ENCODE results near the gene GTSE1.

DNA sequence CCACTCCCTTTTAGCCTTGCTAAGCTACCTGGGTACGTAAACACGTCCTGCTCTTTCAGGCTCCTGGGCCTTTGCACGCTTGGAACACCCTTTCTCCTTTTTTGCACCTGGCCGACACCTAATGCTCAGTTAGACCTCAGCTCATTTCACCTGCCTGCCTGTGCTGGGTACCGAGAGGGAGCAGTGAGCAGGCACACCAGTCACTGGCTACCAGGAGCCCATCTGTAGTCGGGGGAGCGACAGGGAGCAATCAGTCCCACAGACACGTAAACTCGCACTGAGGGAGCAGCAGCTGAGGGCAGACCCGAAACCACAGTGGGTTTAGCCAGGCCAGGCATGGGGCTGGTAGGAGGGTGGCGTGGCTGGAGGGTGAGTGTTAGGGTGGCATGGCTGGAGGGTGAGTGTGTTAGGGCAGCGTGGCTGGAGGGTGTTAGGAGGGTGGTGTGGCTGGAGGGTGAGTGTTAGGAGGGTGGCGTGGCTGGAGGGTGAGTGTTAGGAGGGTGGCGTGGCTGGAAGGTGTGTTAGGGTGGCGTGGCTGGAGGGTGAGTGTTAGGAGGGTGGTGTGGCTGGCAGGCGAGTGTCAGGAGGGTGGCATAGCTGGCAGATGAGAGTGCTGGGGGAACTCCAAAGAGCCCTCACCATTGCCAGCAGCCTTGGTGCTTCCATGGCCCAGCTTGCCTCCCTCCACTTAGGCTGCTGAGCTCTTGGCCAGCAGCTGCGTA, 6.4 kb upstream of the GTSE1 start:
- no peak for TF ChIP-seq RFX5 (IDR thresholded peaks at IDR 0.05; ENCODE audit: low read length)
- TF ChIP-seq POLR2AphosphoS5 (IDR thresholded peaks at IDR 0.05; ENCODE audit: low read depth, low read length), result no peak
- TF ChIP-seq, protein P1, sequence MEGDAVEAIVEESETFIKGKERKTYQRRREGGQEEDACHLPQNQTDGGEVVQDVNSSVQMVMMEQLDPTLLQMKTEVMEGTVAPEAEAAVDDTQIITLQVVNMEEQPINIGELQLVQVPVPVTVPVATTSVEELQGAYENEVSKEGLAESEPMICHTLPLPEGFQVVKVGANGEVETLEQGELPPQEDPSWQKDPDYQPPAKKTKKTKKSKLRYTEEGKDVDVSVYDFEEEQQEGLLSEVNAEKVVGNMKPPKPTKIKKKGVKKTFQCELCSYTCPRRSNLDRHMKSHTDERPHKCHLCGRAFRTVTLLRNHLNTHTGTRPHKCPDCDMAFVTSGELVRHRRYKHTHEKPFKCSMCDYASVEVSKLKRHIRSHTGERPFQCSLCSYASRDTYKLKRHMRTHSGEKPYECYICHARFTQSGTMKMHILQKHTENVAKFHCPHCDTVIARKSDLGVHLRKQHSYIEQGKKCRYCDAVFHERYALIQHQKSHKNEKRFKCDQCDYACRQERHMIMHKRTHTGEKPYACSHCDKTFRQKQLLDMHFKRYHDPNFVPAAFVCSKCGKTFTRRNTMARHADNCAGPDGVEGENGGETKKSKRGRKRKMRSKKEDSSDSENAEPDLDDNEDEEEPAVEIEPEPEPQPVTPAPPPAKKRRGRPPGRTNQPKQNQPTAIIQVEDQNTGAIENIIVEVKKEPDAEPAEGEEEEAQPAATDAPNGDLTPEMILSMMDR (IDR thresholded peaks at IDR 0.05), result no peak
- TF ChIP-seq NRF1 (IDR thresholded peaks at IDR 0.05; ENCODE audit: low read depth, low read length), result no peak
- no peak for TF ChIP-seq CHD2 (IDR thresholded peaks at IDR 0.05; ENCODE audit: low read length, partially characterized antibody)
- TF ChIP-seq EP300 (IDR thresholded peaks at IDR 0.05; ENCODE audit: borderline replicate concordance in 1 of 2, low read depth in 1 of 2, low read length in 1 of 2), result no peak
- TF ChIP-seq, protein P2, sequence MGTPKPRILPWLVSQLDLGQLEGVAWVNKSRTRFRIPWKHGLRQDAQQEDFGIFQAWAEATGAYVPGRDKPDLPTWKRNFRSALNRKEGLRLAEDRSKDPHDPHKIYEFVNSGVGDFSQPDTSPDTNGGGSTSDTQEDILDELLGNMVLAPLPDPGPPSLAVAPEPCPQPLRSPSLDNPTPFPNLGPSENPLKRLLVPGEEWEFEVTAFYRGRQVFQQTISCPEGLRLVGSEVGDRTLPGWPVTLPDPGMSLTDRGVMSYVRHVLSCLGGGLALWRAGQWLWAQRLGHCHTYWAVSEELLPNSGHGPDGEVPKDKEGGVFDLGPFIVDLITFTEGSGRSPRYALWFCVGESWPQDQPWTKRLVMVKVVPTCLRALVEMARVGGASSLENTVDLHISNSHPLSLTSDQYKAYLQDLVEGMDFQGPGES (IDR thresholded peaks at IDR 0.05; ENCODE audit: low read depth, low read length), result no peak
- TF ChIP-seq SIN3A (IDR thresholded peaks at IDR 0.05; ENCODE audit: borderline replicate concordance, low read depth, low read length), result no peak
- TF ChIP-seq, protein P3, sequence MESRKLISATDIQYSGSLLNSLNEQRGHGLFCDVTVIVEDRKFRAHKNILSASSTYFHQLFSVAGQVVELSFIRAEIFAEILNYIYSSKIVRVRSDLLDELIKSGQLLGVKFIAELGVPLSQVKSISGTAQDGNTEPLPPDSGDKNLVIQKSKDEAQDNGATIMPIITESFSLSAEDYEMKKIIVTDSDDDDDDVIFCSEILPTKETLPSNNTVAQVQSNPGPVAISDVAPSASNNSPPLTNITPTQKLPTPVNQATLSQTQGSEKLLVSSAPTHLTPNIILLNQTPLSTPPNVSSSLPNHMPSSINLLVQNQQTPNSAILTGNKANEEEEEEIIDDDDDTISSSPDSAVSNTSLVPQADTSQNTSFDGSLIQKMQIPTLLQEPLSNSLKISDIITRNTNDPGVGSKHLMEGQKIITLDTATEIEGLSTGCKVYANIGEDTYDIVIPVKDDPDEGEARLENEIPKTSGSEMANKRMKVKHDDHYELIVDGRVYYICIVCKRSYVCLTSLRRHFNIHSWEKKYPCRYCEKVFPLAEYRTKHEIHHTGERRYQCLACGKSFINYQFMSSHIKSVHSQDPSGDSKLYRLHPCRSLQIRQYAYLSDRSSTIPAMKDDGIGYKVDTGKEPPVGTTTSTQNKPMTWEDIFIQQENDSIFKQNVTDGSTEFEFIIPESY (IDR thresholded peaks at IDR 0.05; ENCODE audit: borderline replicate concordance, low read depth), result no peak
- TF ChIP-seq ELF1 (IDR thresholded peaks at IDR 0.05), result no peak
- no peak for TF ChIP-seq RXRA (IDR thresholded peaks at IDR 0.05; ENCODE audit: borderline replicate concordance, low read depth)
- no peak for TF ChIP-seq PBX3 (IDR thresholded peaks at IDR 0.05)
- TF ChIP-seq, protein P4, sequence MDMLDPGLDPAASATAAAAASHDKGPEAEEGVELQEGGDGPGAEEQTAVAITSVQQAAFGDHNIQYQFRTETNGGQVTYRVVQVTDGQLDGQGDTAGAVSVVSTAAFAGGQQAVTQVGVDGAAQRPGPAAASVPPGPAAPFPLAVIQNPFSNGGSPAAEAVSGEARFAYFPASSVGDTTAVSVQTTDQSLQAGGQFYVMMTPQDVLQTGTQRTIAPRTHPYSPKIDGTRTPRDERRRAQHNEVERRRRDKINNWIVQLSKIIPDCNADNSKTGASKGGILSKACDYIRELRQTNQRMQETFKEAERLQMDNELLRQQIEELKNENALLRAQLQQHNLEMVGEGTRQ (IDR thresholded peaks at IDR 0.05; ENCODE audit: borderline replicate concordance, low read depth, low read length), result no peak
